GM23338 (cell line): ENCODE data around the gene CEMIP2. TPM values are rescaled to one million over a fixed set of nuclear protein-coding genes. Genes with fewer than 3 reads are reported as not detected.

Experiments
- ATAC-seq: fragments of 200-7000 bp; cut with Tn5 transposase; 3 replicates; pipeline ENCODE4 v1.9.1; 2020
- DNase-seq: peaks from one replicate; pipeline ENCODE4 v3.0.0-alpha.2; 2015; ENCODE audit warnings: low spot score
- H2AFZ ChIP-seq: fragments of 200-600 bp; sonication (generic); 2 replicates; pipeline ENCODE4 v1.8.0; 2016; ENCODE audit warnings: antibody characterized with exemption, mild to moderate bottlenecking, moderate library complexity
- H3F3A ChIP-seq: fragments of 200-600 bp; sonication (generic); replicated peaks from 2 replicates; pipeline ENCODE4 v1.8.0; 2017; ENCODE audit warnings: antibody characterized with exemption, mixed run types, low read depth
- H3K27ac ChIP-seq: fragments of 200-600 bp; sonication (generic); 2 replicates; pipeline ENCODE4 v1.6.1; 2016; ENCODE audit warnings: low read depth
- H3K27me3 ChIP-seq: fragments of 200-600 bp; sonication (generic); 2 replicates; pipeline ENCODE4 v1.8.0; 2016; ENCODE audit warnings: mild to moderate bottlenecking, mixed run types, moderate library complexity; ENCODE audit not compliant: insufficient read depth
- H3K36me3 ChIP-seq: fragments of 200-600 bp; sonication (generic); 2 replicates; pipeline ENCODE4 v1.8.0; 2016; ENCODE audit warnings: mild to moderate bottlenecking; ENCODE audit not compliant: insufficient read depth
- H3K4me1 ChIP-seq: fragments of 200-600 bp; sonication (generic); 2 replicates; pipeline ENCODE4 v1.8.0; 2016; ENCODE audit warnings: mild to moderate bottlenecking, moderate library complexity; ENCODE audit not compliant: insufficient read depth
- H3K4me2 ChIP-seq: fragments of 200-600 bp; sonication (generic); 2 replicates; pipeline ENCODE4 v1.7.1; 2017; ENCODE audit warnings: mixed run types
- H3K4me3 ChIP-seq: fragments of 200-600 bp; sonication (generic); 2 replicates; pipeline ENCODE4 v1.6.1; 2016; ENCODE audit warnings: mixed run types
- H3K79me2 ChIP-seq: fragments of 200-600 bp; sonication (generic); replicated peaks from 2 replicates; pipeline ENCODE4 v1.8.0; 2017; ENCODE audit warnings: mild to moderate bottlenecking; ENCODE audit not compliant: insufficient read depth
- H3K9me2 ChIP-seq: fragments of 200-600 bp; sonication (generic); 2 replicates; pipeline ENCODE4 v1.8.0; 2017; ENCODE audit not compliant: insufficient read depth
- H4K20me1 ChIP-seq: fragments of 200-600 bp; sonication (generic); replicated peaks from 2 replicates; pipeline ENCODE4 v1.8.0; 2017; ENCODE audit warnings: mild to moderate bottlenecking; ENCODE audit not compliant: insufficient read depth
- H3K27ac Mint-ChIP-seq: 2 replicates; pipeline ENCODE4 v1.8.0; 2020; ENCODE audit warnings: inconsistent platforms, mild to moderate bottlenecking, moderate library complexity, mixed read lengths
- H3K27me3 Mint-ChIP-seq: 3 replicates; pipeline ENCODE4 v1.8.0; 2022; ENCODE audit warnings: low read depth, mild to moderate bottlenecking, moderate library complexity, mixed read lengths, inconsistent platforms; ENCODE audit not compliant: insufficient read depth, poor library complexity
- H3K36me3 Mint-ChIP-seq: 3 replicates; pipeline ENCODE4 v1.8.0; 2021; ENCODE audit warnings: low read depth, mild to moderate bottlenecking, inconsistent platforms, moderate library complexity, mixed read lengths
- H3K4me1 Mint-ChIP-seq: 3 replicates; pipeline ENCODE4 v1.8.0; 2020; ENCODE audit warnings: mild to moderate bottlenecking, inconsistent platforms, mixed read lengths
- H3K4me3 Mint-ChIP-seq: 3 replicates; pipeline ENCODE4 v1.8.0; 2021; ENCODE audit warnings: moderate library complexity, mild to moderate bottlenecking, inconsistent platforms, mixed read lengths
- H3K9me3 Mint-ChIP-seq: 3 replicates; pipeline ENCODE4 v1.8.0; 2020; ENCODE audit warnings: moderate library complexity, mild to moderate bottlenecking, inconsistent platforms, mixed read lengths
- CREB1 ChIP-seq: fragments of 250-450 bp; sonication (Bioruptor Pico); IDR thresholded peaks from 2 replicates; pipeline ENCODE4 v1.5.0; 2020; ENCODE audit warnings: low read depth, mild to moderate bottlenecking, moderate library complexity
- EZH2 ChIP-seq: fragments of 200-600 bp; sonication (generic); IDR thresholded peaks from one replicate; pipeline ENCODE4 v1.8.0; 2017; ENCODE audit warnings: antibody characterized with exemption, mild to moderate bottlenecking, low read depth; ENCODE audit not compliant: unreplicated experiment
- EZH2phosphoT487 ChIP-seq: fragments of 200-600 bp; sonication (generic); IDR thresholded peaks from one replicate; pipeline ENCODE4 v1.8.1; 2018; ENCODE audit warnings: antibody characterized with exemption; ENCODE audit not compliant: unreplicated experiment
- JUNB ChIP-seq: IDR thresholded peaks from one replicate; pipeline ENCODE4 v1.6.1; 2016; ENCODE audit warnings: antibody characterized with exemption; ENCODE audit not compliant: unreplicated experiment
- NANOG ChIP-seq: IDR thresholded peaks from 2 replicates; pipeline ENCODE4 v1.6.1; 2016; ENCODE audit warnings: antibody characterized with exemption, borderline replicate concordance
- POLR2AphosphoS5 ChIP-seq: IDR thresholded peaks from 2 replicates; pipeline ENCODE4 v1.6.1; 2016; ENCODE audit warnings: antibody characterized with exemption, low read depth
- STAT1 ChIP-seq: IDR thresholded peaks from one replicate; pipeline ENCODE4 v1.6.1; 2016; ENCODE audit warnings: antibody characterized with exemption; ENCODE audit not compliant: unreplicated experiment
- ZNF114 ChIP-seq: fragments of 250-450 bp; sonication (Bioruptor Pico); IDR thresholded peaks from 2 replicates; pipeline ENCODE4 v1.5.0; 2020; ENCODE audit warnings: mild to moderate bottlenecking, moderate library complexity
- ZNF331 ChIP-seq: fragments of 250-450 bp; sonication (Bioruptor Pico); IDR thresholded peaks from 2 replicates; pipeline ENCODE4 v1.5.0; 2020; ENCODE audit warnings: low read depth, mild to moderate bottlenecking, moderate library complexity
- polyA plus RNA-seq: library from polyadenylated mRNA; unstranded; fragments of >200 nt; fragmentation: Nextera tagmentation; extraction: Ambion mirVana; gene quantifications from 2 replicates; pipeline ENCODE4 v1.2.1, GENCODE V29; 2016
- total RNA-seq: library from RNA; depleted of rRNA; stranded (reverse); fragments of >200 nt; shearing (Covaris generic); gene quantifications from 2 replicates; pipeline ENCODE4 v1.2.3, GENCODE V29; 2014
- TF ChIP-seq, protein P1 (sequence below): IDR thresholded peaks from 2 replicates; pipeline ENCODE4 v1.6.1; 2016; ENCODE audit warnings: antibody characterized with exemption
- TF ChIP-seq, protein P2 (sequence below), 2 experiments: fragments of 200-600 bp in 1 of 2; sonication (generic) in 1 of 2; conservative IDR thresholded peaks; 2 replicates each; pipeline versions ENCODE4 v1.5.1 to v1.6.1; 2016 to 2017; ENCODE audit warnings: antibody characterized with exemption in 2 of 2, low read depth in 2 of 2, mild to moderate bottlenecking in 2 of 2, moderate library complexity in 1 of 2
- TF ChIP-seq, protein P3 (sequence below): IDR thresholded peaks from one replicate; pipeline ENCODE4 v1.6.1; 2018; ENCODE audit warnings: antibody characterized with exemption; ENCODE audit not compliant: unreplicated experiment

CEMIP2 gene
- total and polyA plus RNA-seq, 2 experiments from 2014 or later = 23.0 to 76.7 TPM

DNA sequence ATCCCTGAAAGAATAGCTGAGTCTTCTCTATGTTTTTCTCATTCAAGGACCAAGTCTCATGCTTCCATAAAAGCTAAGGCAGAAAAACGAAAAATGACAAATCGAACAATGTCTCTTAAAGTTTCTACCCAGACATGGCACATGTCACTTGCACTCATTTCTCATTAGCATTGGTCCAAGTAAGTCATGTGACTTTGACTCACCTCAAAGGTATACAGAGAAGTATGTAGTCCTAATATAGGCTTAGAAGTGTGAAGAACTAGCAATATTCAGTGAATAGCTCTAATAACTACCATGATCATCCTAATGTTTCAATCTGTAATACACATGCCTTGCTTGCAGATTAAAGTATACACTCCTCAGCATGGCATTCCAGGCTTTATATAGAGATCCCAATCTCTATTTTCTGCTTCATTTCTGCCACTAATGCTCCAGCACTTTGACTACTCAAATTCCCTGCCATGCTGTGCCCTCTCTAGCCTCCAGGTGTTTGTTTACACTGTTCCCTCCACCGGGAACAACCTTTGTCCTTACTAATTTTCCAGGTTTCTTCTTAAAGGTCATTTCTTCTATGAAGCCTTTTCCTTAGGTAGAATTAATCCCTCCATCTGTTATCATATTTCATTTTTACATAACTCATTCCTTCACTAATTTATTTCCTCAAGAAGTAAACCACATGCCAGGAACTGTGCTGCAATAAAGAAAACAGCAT, 98.9 kb downstream of the CEMIP2 start:
- Mint-ChIP-seq H3K4me1 (peaks cover 11% of the 10 kb centered on the region), H3K27me3 (peaks cover 2% of the 10 kb centered on the region), H3K4me3 (no peak overlapping the region), H3K36me3 (no peaks in the 10 kb centered on the region), H3K27ac (no peak overlapping the region), H3K9me3 (no peaks in the 10 kb centered on the region; the same call in 2 of the 3 replicates)
- Histone ChIP-seq H3K27me3 (no peaks in the 10 kb centered on the region), H4K20me1 (no peaks in the 10 kb centered on the region), H3F3A (no peaks in the 10 kb centered on the region), H2AFZ (no peak overlapping the region), H3K27ac (0 out of 2 replicates have a peak overlapping the region, but pooled peaks have one; percentile 8), H3K36me3 (no peaks in the 10 kb centered on the region), H3K79me2 (no peaks in the 10 kb centered on the region), H3K4me2 (no peak overlapping the region), H3K4me1 (peaks cover 11% of the 10 kb centered on the region), H3K4me3 (no peak overlapping the region), H3K9me2 (no peaks in the 10 kb centered on the region; the same call in 1 of the 2 replicates)
- no peak for DNase-seq
- TF ChIP-seq CREB1 = no peak
- no peak for TF ChIP-seq STAT1
- TF ChIP-seq EZH2 = no peak
- TF ChIP-seq ZNF331 (CRISPR knock-in tag) = no peak
- TF ChIP-seq NANOG = no peak
- TF ChIP-seq, protein P1, sequence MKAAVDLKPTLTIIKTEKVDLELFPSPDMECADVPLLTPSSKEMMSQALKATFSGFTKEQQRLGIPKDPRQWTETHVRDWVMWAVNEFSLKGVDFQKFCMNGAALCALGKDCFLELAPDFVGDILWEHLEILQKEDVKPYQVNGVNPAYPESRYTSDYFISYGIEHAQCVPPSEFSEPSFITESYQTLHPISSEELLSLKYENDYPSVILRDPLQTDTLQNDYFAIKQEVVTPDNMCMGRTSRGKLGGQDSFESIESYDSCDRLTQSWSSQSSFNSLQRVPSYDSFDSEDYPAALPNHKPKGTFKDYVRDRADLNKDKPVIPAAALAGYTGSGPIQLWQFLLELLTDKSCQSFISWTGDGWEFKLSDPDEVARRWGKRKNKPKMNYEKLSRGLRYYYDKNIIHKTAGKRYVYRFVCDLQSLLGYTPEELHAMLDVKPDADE = no peak
- no peak for TF ChIP-seq POLR2AphosphoS5
- TF ChIP-seq, protein P2, sequence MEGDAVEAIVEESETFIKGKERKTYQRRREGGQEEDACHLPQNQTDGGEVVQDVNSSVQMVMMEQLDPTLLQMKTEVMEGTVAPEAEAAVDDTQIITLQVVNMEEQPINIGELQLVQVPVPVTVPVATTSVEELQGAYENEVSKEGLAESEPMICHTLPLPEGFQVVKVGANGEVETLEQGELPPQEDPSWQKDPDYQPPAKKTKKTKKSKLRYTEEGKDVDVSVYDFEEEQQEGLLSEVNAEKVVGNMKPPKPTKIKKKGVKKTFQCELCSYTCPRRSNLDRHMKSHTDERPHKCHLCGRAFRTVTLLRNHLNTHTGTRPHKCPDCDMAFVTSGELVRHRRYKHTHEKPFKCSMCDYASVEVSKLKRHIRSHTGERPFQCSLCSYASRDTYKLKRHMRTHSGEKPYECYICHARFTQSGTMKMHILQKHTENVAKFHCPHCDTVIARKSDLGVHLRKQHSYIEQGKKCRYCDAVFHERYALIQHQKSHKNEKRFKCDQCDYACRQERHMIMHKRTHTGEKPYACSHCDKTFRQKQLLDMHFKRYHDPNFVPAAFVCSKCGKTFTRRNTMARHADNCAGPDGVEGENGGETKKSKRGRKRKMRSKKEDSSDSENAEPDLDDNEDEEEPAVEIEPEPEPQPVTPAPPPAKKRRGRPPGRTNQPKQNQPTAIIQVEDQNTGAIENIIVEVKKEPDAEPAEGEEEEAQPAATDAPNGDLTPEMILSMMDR (conservative IDR thresholded peaks at IDR 0.05; ENCODE audit: low read depth in 2 of 2) = no peak; a peak in 1 of 4 replicates
- ATAC-seq = peak; percentile 73

GRCh38 chr9:71668717-71669116, 99.6 kb downstream of the CEMIP2 start:
- no peaks in the 10 kb centered on the region for H3K27me3 ChIP-seq
- H3K36me3 ChIP-seq = no peaks in the 10 kb centered on the region
- Mint-ChIP-seq H3K4me1 (peaks cover 18% of the 10 kb centered on the region), H3K4me3 (no peak overlapping the region), H3K9me3 (no peaks in the 10 kb centered on the region; the same call in 2 of the 3 replicates), H3K36me3 (no peaks in the 10 kb centered on the region), H3K27me3 (peaks cover 2% of the 10 kb centered on the region), H3K27ac (no peak overlapping the region)
- H4K20me1 ChIP-seq = no peaks in the 10 kb centered on the region
- no peak overlapping the region for H3K4me2 ChIP-seq
- no peaks in the 10 kb centered on the region for H3K79me2 ChIP-seq
- peaks cover 16% of the 10 kb centered on the region for H3K4me1 ChIP-seq
- H3K27ac ChIP-seq = no peak overlapping the region
- ATAC-seq = no peak
- no peaks in the 10 kb centered on the region for H3F3A ChIP-seq
- H3K9me2 ChIP-seq = no peaks in the 10 kb centered on the region; the same call in 1 of the 2 replicates
- H3K4me3 ChIP-seq = no peak overlapping the region
- DNase-seq = no peak
- no peak overlapping the region for H2AFZ ChIP-seq
- TF ChIP-seq ZNF114 (CRISPR knock-in tag) (no peak), CREB1 (no peak), EZH2phosphoT487 (no peak), NANOG (no peak), ZNF331 (CRISPR knock-in tag) (no peak), JUNB (no peak), EZH2 (no peak), POLR2AphosphoS5 (no peak)
- TF ChIP-seq, protein P2 (conservative IDR thresholded peaks at IDR 0.05; ENCODE audit: low read depth in 2 of 2) = no peak
- TF ChIP-seq, protein P3, sequence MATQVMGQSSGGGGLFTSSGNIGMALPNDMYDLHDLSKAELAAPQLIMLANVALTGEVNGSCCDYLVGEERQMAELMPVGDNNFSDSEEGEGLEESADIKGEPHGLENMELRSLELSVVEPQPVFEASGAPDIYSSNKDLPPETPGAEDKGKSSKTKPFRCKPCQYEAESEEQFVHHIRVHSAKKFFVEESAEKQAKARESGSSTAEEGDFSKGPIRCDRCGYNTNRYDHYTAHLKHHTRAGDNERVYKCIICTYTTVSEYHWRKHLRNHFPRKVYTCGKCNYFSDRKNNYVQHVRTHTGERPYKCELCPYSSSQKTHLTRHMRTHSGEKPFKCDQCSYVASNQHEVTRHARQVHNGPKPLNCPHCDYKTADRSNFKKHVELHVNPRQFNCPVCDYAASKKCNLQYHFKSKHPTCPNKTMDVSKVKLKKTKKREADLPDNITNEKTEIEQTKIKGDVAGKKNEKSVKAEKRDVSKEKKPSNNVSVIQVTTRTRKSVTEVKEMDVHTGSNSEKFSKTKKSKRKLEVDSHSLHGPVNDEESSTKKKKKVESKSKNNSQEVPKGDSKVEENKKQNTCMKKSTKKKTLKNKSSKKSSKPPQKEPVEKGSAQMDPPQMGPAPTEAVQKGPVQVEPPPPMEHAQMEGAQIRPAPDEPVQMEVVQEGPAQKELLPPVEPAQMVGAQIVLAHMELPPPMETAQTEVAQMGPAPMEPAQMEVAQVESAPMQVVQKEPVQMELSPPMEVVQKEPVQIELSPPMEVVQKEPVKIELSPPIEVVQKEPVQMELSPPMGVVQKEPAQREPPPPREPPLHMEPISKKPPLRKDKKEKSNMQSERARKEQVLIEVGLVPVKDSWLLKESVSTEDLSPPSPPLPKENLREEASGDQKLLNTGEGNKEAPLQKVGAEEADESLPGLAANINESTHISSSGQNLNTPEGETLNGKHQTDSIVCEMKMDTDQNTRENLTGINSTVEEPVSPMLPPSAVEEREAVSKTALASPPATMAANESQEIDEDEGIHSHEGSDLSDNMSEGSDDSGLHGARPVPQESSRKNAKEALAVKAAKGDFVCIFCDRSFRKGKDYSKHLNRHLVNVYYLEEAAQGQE = no peak
- TF ChIP-seq, protein P1 = no peak
